Suprapubic skin (tissue), 4 donors: ENCODE results near the gene SLC24A2.

Experiments used
- CTCF ChIP-seq, 2 donors: fragments of 200-600 bp in 1 of 2; fragments of 450-650 bp in 1 of 2; sonication (generic) in 1 of 2; IDR thresholded peaks; one replicate each; pipeline ENCODE4 v1.5.1; 2016 to 2019; ENCODE audit warnings: antibody characterized with exemption in 2 of 2, mild to moderate bottlenecking in 1 of 2, moderate library complexity in 1 of 2
- POLR2A ChIP-seq, 2 donors: fragments of 450-650 bp; IDR thresholded peaks; one replicate each; pipeline ENCODE4 v1.6.1; 2017; ENCODE audit warnings: antibody characterized with exemption in 2 of 2, mild to moderate bottlenecking in 2 of 2, moderate library complexity in 2 of 2
- POLR2AphosphoS5 ChIP-seq, 3 donors: sonication (generic); formaldehyde crosslinking; IDR thresholded peaks; one replicate each; pipeline ENCODE4 v1.6.1; 2017; ENCODE audit warnings: antibody characterized with exemption in 3 of 3

DNA sequence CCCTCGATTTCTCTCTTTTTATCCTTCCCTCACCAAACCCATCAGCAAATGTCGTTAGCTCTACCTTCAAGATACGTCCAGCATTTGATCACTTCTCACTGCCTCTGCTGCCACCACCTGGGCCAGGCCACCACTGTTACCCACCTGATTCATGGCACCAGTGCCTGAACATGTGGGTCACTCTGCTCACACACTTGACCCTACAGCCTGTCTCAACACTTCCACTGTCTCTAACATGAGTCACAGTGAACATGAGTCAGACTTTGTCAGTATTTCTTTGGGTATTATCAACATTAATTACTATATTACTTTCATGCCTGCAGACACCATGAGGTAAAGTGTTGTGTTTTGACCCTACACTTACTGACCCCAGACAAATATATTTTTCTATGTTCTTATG lies 19.6 kb downstream of the SLC24A2 start:
- no peak for TF ChIP-seq POLR2AphosphoS5 (IDR thresholded peaks at IDR 0.05)
- no peak for TF ChIP-seq CTCF (IDR thresholded peaks at IDR 0.05)
- no peak for TF ChIP-seq POLR2A (IDR thresholded peaks at IDR 0.05)
